OCI-LY7 (cell line): Measurements from ENCODE around the gene SYNJ2. TPM values are rescaled to one million over a fixed set of nuclear protein-coding genes. Genes with fewer than 3 reads are reported as not detected.

Experiments used
- BruUV-seq: library from RNA; stranded (reverse); fragments of 400-500 nt; replicated peaks from 2 replicates; lab custom pipeline; 2021; lab: Mats Ljungman, UMichigan
- CTCF ChIA-PET: fragments of 300-600 bp; sonication (Branson Sonifier 250); formaldehyde crosslinking; loops from one replicate; lab custom pipeline; 2022; ENCODE audit warnings: antibody characterized with exemption; ENCODE audit not compliant: unreplicated experiment; lab: Charles Lee
- POLR2A ChIA-PET: fragments of 300-600 bp; sonication (Branson Sonifier 250); formaldehyde crosslinking; loops from one replicate; lab custom pipeline; 2022; ENCODE audit warnings: antibody characterized with exemption; lab: Charles Lee
- DNase-seq: peaks from one replicate; pipeline ENCODE4 v3.0.0-alpha.2; 2015; ENCODE audit warnings: low spot score
- H2AFZ ChIP-seq: fragments of 200-600 bp; sonication (generic), shearing (Covaris generic); 2 replicates; pipeline ENCODE4 v1.6.1; 2014; ENCODE audit warnings: mild to moderate bottlenecking, antibody characterized with exemption, low read length, moderate library complexity
- H3K27ac ChIP-seq: fragments of 200-600 bp; sonication (generic); 2 replicates; pipeline ENCODE4 v1.5.1; 2014; ENCODE audit warnings: mixed run types, low read depth, mild to moderate bottlenecking, moderate library complexity, low read length, inconsistent platforms; ENCODE audit not compliant: poor library complexity, severe bottlenecking
- H3K36me3 ChIP-seq: fragments of 200-600 bp; sonication (generic); 2 replicates; pipeline ENCODE4 v1.6.1; 2014; ENCODE audit warnings: mild to moderate bottlenecking, antibody characterized with exemption, low read length, moderate library complexity, mixed read lengths; ENCODE audit not compliant: insufficient read depth
- H3K4me1 ChIP-seq: fragments of 200-600 bp; sonication (generic); 2 replicates; pipeline ENCODE4 v1.5.1; 2014; ENCODE audit warnings: mild to moderate bottlenecking, low read length; ENCODE audit not compliant: insufficient read depth, poor library complexity, severe bottlenecking
- H3K4me2 ChIP-seq: fragments of 200-600 bp; sonication (generic); 2 replicates; pipeline ENCODE4 v1.6.1; 2014; ENCODE audit warnings: mild to moderate bottlenecking, low read length
- H3K4me3 ChIP-seq: fragments of 200-600 bp; sonication (generic); 2 replicates; pipeline ENCODE4 v1.5.1; 2014; ENCODE audit warnings: mild to moderate bottlenecking, low read depth, low read length; ENCODE audit not compliant: poor library complexity, severe bottlenecking
- H3K79me2 ChIP-seq: fragments of 200-600 bp; sonication (generic); 2 replicates; pipeline ENCODE4 v1.6.1; 2016; ENCODE audit warnings: low read depth, mild to moderate bottlenecking, low read length, moderate library complexity, mixed read lengths; ENCODE audit not compliant: insufficient read depth
- H3K9me2 ChIP-seq: fragments of 200-600 bp; sonication (generic); 2 replicates; pipeline ENCODE4 v1.6.1; 2016; ENCODE audit warnings: mild to moderate bottlenecking, low read length, mixed read lengths; ENCODE audit not compliant: insufficient read depth
- H3K9me3 ChIP-seq: fragments of 200-600 bp; sonication (generic); 2 replicates; pipeline ENCODE4 v1.6.1; 2014; ENCODE audit warnings: mild to moderate bottlenecking, mixed run types, low read length, mixed read lengths
- H4K20me1 ChIP-seq: fragments of 200-600 bp; sonication (generic); 2 replicates; pipeline ENCODE4 v1.6.1; 2014; ENCODE audit warnings: mild to moderate bottlenecking, antibody characterized with exemption, low read length, moderate library complexity, mixed read lengths; ENCODE audit not compliant: insufficient read depth
- CTCF ChIP-seq: fragments of 200-600 bp; sonication (generic); conservative IDR thresholded peaks from 2 replicates; pipeline ENCODE4 v1.5.1; 2014; ENCODE audit warnings: mild to moderate bottlenecking, antibody characterized with exemption, low read length, moderate library complexity, mixed read lengths
- EZH2phosphoT487 ChIP-seq: fragments of 200-600 bp; sonication (generic); IDR thresholded peaks from 2 replicates; pipeline ENCODE4 v1.6.1; 2018; ENCODE audit warnings: low read depth, borderline replicate concordance, mild to moderate bottlenecking, mixed run types, antibody characterized with exemption, low read length, moderate library complexity, mixed read lengths
- intact Hi-C: fragments of 100-400 bp; cut with micrococcal nuclease; formaldehyde crosslinking; loops from one replicate; pipeline ENCODE4 v1.10.0; 2022; ENCODE audit not compliant: unreplicated experiment
- total RNA-seq, 2 experiments: library from RNA; depleted of rRNA in 1 of 2; stranded (reverse); fragments of >200 nt in 1 of 2; shearing (Covaris generic) in 1 of 2; gene quantifications; 2 replicates each; pipeline ENCODE4 v1.2.3, GENCODE V29; 2014 to 2022

SYNJ2 gene
- total RNA-seq, 2 experiments from 2014 or later = 0.21 TPM; not detected in 1

GRCh38 chr6:158020272-158020711 lies 38.6 kb downstream of the SYNJ2 start:
- no peaks in the 10 kb centered on the region for H3K9me3 ChIP-seq
- DNase-seq = no peak
- no peak overlapping the region for H2AFZ ChIP-seq
- no peaks in the 10 kb centered on the region for H3K79me2 ChIP-seq
- H3K4me2 ChIP-seq = no peak overlapping the region
- no TSS peak for BruUV-seq
- POLR2A ChIA-PET = no interaction called here
- no peaks in the 10 kb centered on the region for H4K20me1 ChIP-seq
- intact Hi-C loops = no loop called here
- H3K4me1 ChIP-seq = no peaks in the 10 kb centered on the region
- H3K9me2 ChIP-seq = no peaks in the 10 kb centered on the region
- H3K36me3 ChIP-seq = no peaks in the 10 kb centered on the region
- CTCF ChIA-PET = no interaction called here
- TF ChIP-seq EZH2phosphoT487 (no peak), CTCF (no peak)
- no peak overlapping the region for H3K4me3 ChIP-seq
- no peak overlapping the region for H3K27ac ChIP-seq

GRCh38 chr6:158020811-158021210 lies 39.1 kb downstream of the SYNJ2 start:
- CTCF ChIA-PET = no interaction called here

More at GRCh38 chr6:158020811-158021210, 39.1 kb downstream of the SYNJ2 start:
- H2AFZ ChIP-seq = no peak overlapping the region
- H3K27ac ChIP-seq = no peak overlapping the region
- H3K9me2 ChIP-seq = no peaks in the 10 kb centered on the region
- no peaks in the 10 kb centered on the region for H3K36me3 ChIP-seq
- no peak overlapping the region for H3K4me2 ChIP-seq
- H3K9me3 ChIP-seq = no peaks in the 10 kb centered on the region
- no peak for DNase-seq
- H3K4me3 ChIP-seq = no peak overlapping the region
- intact Hi-C loops = no loop called here
- TF ChIP-seq CTCF = no peak
- no peak for TF ChIP-seq EZH2phosphoT487
- POLR2A ChIA-PET = no interaction called here
- H3K79me2 ChIP-seq = no peaks in the 10 kb centered on the region
- H3K4me1 ChIP-seq = no peaks in the 10 kb centered on the region
- no TSS peak for BruUV-seq
- no peaks in the 10 kb centered on the region for H4K20me1 ChIP-seq
